ENCODE measurements around the gene SLC41A3.
"Not testable (repeated sequence)": the region's sequence is repeated elsewhere in the genome, so short reads cannot be mapped to it uniquely, and the experiment has no call there.

The SLC41A3 gene

GRCh38 chr3:125977104-125977503 is 106.8 kb downstream of the SLC41A3 start:
- not testable (repeated sequence) for H3K4me3 Mint-ChIP-seq; H3K36me3 Mint-ChIP-seq (ENCODE audit: low read depth); H3K4me1 Mint-ChIP-seq (ENCODE audit: low read depth); H3K9me3 Mint-ChIP-seq; H3K27me3 Mint-ChIP-seq (ENCODE audit: low read depth); H3K27ac Mint-ChIP-seq

GRCh38 chr3:125976003-125976390 is 107.9 kb downstream of the SLC41A3 start:
- not testable (repeated sequence) for H3K9me3 Mint-ChIP-seq; H3K36me3 Mint-ChIP-seq (ENCODE audit: low read depth); H3K27ac Mint-ChIP-seq; H3K4me1 Mint-ChIP-seq (ENCODE audit: low read depth); H3K4me3 Mint-ChIP-seq
- H3K27me3 Mint-ChIP-seq (ENCODE audit: low read depth) = peaks cover 17% of the 10 kb centered on the region

GRCh38 chr3:125975245-125976002 is 108.5 kb downstream of the SLC41A3 start:
- peaks cover 19% of the 10 kb centered on the region for H3K27me3 Mint-ChIP-seq (ENCODE audit: low read depth)
- not testable (repeated sequence) for H3K27ac Mint-ChIP-seq; H3K9me3 Mint-ChIP-seq; H3K36me3 Mint-ChIP-seq (ENCODE audit: low read depth); H3K4me3 Mint-ChIP-seq; H3K4me1 Mint-ChIP-seq (ENCODE audit: low read depth)

DNA sequence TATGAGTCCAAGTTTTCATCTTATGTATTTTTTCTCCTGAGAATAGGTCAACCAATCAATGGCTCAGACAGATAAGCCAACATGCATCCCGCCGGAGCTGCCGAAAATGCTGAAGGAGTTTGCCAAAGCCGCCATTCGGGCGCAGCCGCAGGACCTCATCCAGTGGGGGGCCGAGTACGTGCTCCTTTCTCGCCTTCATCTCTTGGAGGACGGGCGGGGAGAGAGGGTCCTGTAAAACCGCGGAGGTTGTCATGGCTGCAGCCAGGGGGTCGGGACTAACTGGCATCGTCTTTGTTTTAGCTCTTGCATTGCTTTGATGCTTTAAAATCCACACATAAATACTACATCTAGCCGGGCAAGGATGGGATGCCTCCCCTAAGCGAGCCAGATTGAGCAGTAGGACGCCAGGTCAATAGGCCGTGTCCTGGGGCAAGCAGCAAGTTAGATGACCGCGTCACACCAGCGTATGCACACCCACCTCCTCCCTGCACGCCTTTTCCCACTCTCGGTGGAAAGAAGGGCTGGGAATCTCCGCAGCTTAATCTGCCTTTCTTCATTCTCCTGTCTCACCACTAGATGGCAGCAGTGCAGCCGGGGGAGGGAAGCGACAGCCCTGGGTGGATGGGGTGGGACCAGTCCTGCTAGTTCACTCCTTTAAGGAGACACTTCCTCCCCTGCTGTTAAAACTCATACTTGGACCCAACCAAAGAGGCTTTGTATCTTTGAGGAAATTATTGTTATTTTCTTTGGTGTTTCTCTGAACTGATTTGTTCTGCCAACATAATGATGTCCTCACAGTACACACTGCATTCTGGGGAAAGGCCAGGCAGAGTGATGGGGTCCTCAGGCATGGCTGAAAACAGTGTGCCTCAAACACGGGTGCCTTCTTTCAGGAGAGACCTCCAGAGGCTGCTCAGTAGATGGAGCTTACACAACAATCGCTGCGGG is 111.7 kb downstream of the SLC41A3 start:
- not testable (repeated sequence) for H3K4me1 Mint-ChIP-seq (ENCODE audit: low read depth); H3K9me3 Mint-ChIP-seq; H3K27ac Mint-ChIP-seq; H3K36me3 Mint-ChIP-seq (ENCODE audit: low read depth); H3K4me3 Mint-ChIP-seq
- H3K27me3 Mint-ChIP-seq (ENCODE audit: low read depth) = peaks cover 34% of the 10 kb centered on the region

DNA sequence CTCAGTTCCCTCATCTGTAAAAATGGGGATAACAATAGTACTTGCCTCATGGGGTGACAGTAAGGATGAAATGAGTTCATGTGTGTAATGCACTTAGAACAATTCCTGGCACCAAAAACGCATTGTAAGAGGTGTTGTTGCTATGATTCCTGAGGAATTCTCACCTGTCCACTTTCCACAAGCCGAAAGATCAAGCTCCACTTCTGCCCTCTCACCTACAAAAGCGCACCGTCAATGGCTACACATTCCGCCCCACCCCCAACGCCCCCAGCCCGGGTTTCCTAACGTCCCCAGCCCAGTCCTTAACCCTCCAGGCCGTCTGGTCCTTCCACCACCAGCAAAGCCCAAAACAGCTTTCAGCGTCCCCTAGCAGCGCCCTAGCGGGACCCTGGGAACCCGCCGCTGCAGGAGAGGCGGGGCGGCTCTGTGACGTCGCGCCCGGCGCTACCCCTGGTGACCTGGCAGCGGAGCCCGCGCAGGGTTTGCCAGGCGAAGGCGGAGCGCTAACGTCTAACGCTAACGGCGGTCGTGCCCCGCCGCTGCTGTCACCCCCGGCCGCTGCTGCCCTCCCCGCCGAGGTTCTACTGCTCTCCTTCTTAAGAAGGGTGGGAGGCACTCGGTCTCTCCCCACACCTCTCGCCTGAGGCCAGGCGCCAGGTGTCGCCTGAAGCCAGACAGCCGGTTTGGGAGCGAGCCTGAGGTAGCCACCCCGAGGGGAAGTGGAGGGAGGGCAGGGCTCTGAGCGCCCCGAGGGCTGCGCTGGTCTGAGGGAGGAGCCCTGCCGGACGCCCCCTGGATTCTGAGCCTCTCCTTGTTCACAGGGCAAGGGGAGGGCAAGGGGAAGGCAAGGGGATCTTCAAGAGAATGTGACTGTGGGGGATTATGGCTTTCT is 115.0 kb downstream of the SLC41A3 start, which contains the start of gene ROPN1B:
ROPN1B (plus strand) TSS at position 478 of the 892 bp plus-strand sequence. CDS start 2,877 bp downstream, outside the sequence.
- not testable (repeated sequence) for H3K27ac Mint-ChIP-seq; H3K4me3 Mint-ChIP-seq; H3K4me1 Mint-ChIP-seq (ENCODE audit: low read depth); H3K36me3 Mint-ChIP-seq (ENCODE audit: low read depth); H3K9me3 Mint-ChIP-seq
- peaks cover 34% of the 10 kb centered on the region for H3K27me3 Mint-ChIP-seq (ENCODE audit: low read depth)

GRCh38 chr3:125968121-125968520 is 115.8 kb downstream of the SLC41A3 start:
- H3K36me3 Mint-ChIP-seq (ENCODE audit: low read depth); H3K4me1 Mint-ChIP-seq (ENCODE audit: low read depth); H3K9me3 Mint-ChIP-seq; H3K4me3 Mint-ChIP-seq; H3K27ac Mint-ChIP-seq: not testable (repeated sequence)
- H3K27me3 Mint-ChIP-seq (ENCODE audit: low read depth) = peaks cover 34% of the 10 kb centered on the region

DNA sequence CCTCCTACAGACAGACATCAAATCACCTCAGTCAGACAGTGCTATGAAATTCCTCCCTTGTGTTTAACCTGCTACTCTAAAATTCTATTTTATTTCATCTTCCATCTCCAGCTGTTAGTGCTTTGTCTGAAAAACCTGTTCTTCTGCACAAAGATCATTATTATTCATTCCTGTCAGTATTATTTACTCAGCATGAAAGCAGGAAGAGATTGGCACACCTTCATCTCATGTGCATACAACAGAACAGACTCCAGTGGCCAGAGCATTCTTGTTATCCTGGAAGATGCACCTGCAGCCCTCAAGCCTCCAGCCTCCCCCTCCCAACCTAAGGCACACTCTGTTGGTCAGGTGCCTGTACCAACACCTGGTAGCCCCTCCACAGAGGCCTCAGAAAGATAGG is 116.8 kb downstream of the SLC41A3 start:
- Mint-ChIP-seq H3K36me3 (ENCODE audit: low read depth) (no peaks in the 10 kb centered on the region), H3K27ac (no peak overlapping the region), H3K4me1 (ENCODE audit: low read depth) (peaks cover under 1% of the 10 kb centered on the region), H3K4me3 (no peak overlapping the region), H3K9me3 (no peaks in the 10 kb centered on the region), H3K27me3 (ENCODE audit: low read depth) (peaks cover 28% of the 10 kb centered on the region)

DNA sequence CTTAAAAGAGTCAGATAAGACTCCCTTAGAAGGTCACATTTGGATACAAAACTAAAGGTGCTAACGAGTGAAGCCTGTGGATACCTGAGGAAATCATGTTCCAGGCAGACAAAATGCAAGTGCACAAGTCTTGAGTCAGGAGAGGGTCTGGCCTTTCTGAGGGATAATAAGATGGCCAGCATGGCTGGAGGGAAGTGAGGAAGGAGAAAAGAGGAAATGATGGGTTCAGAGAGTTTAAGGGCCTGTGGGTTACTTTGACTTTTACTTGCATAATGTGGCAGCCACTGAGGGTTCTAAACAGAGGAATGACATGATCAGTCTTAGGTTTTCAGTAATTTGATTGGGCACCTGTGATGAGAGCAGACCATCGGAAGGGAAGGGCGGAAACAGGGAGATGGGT is 118.4 kb downstream of the SLC41A3 start:
- Mint-ChIP-seq H3K27me3 (ENCODE audit: low read depth) (peaks cover 16% of the 10 kb centered on the region), H3K4me3 (no peak overlapping the region), H3K9me3 (no peaks in the 10 kb centered on the region), H3K4me1 (ENCODE audit: low read depth) (no peaks in the 10 kb centered on the region), H3K27ac (no peak overlapping the region), H3K36me3 (ENCODE audit: low read depth) (no peaks in the 10 kb centered on the region)

GRCh38 chr3:125963834-125964233 is 120.1 kb downstream of the SLC41A3 start:
- not testable (repeated sequence) for H3K4me3 Mint-ChIP-seq; H3K36me3 Mint-ChIP-seq (ENCODE audit: low read depth)

DNA sequence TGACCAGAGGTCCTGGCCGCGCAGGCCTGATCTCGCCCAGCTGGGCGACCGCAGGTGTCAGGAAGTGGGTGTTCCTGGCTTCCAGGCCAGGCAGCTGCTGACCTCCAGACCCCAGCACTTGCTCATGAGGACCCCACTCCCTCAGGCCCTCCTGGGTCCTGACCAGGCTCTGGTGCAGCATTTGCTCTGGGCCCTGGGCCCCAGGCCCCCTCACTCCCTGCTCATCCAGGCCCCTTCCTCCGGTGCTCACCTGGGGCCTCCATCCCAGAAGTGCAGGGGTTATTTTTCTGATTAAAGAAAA is 122.7 kb downstream of the SLC41A3 start:
- no peaks in the 10 kb centered on the region for H3K36me3 Mint-ChIP-seq (ENCODE audit: low read depth)
- no peak overlapping the region for H3K27ac Mint-ChIP-seq
- H3K4me3 Mint-ChIP-seq = no peak overlapping the region
- H3K4me1 Mint-ChIP-seq (ENCODE audit: low read depth) = no peaks in the 10 kb centered on the region
- peaks cover 11% of the 10 kb centered on the region for H3K27me3 Mint-ChIP-seq (ENCODE audit: low read depth)
- no peaks in the 10 kb centered on the region for H3K9me3 Mint-ChIP-seq

More at GRCh38 chr3:125963834-125964233, 120.1 kb downstream of the SLC41A3 start:
- H3K9me3 Mint-ChIP-seq; H3K27ac Mint-ChIP-seq; H3K4me1 Mint-ChIP-seq (ENCODE audit: low read depth); H3K27me3 Mint-ChIP-seq (ENCODE audit: low read depth): not testable (repeated sequence)

DNA sequence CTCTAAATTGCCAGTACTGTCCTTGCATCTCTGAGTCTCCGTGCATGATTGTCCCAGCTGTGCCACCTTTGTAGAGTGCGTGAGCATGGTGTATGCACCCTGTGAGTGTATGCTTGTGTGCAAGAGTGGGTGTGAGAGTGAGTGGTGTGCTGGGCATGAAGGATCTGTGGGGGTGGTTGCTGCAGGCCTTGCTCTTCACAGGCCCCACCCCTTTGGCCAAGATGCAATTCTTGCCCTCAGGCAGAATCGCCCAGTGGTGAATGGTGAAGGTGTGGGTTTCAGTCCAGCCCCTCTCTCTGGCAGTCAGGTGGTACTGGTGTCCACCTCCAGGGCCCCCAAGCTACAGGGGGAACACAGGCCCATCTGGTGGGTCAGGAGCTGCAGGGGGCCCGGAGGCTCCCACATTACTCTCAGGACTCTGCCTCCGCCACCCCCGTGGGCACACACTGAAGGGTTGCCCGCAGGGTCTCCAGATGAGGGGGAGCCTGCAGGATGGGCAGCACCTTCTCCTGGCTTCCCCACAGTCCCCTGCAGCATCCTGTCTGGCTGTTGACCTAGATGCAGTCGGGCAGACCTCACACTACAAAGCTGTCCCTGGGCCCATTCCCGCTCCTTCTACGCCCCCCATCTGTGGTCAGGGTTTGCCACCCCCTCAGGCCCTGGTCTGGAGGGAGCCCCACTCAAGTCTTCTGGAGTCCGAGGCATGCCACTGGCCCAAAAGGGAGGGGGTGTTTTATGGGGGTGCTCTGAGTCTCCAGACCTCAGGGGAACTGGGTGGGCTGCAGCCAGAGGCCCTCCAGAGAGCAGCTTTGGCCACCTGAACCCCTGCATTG is 123.3 kb downstream of the SLC41A3 start:
- Mint-ChIP-seq H3K27me3 (ENCODE audit: low read depth) (peaks cover 11% of the 10 kb centered on the region), H3K4me1 (ENCODE audit: low read depth) (no peaks in the 10 kb centered on the region)

GRCh38 chr3:125960066-125960424 is 123.9 kb downstream of the SLC41A3 start:
- H3K9me3 Mint-ChIP-seq = no peaks in the 10 kb centered on the region

More for the DNA sequence above, 123.3 kb downstream of the SLC41A3 start:
- no peak overlapping the region for H3K4me3 Mint-ChIP-seq
- no peaks in the 10 kb centered on the region for H3K36me3 Mint-ChIP-seq (ENCODE audit: low read depth)
- no peaks in the 10 kb centered on the region for H3K9me3 Mint-ChIP-seq
- H3K27ac Mint-ChIP-seq = no peak overlapping the region

GRCh38 chr3:125959317-125960065 is 124.4 kb downstream of the SLC41A3 start:
- Mint-ChIP-seq H3K36me3 (ENCODE audit: low read depth) (no peaks in the 10 kb centered on the region), H3K4me1 (ENCODE audit: low read depth) (no peaks in the 10 kb centered on the region), H3K27me3 (ENCODE audit: low read depth) (peaks cover 11% of the 10 kb centered on the region), H3K4me3 (no peak overlapping the region), H3K9me3 (no peaks in the 10 kb centered on the region), H3K27ac (no peak overlapping the region)

More at GRCh38 chr3:125960066-125960424, 123.9 kb downstream of the SLC41A3 start:
- Mint-ChIP-seq H3K27me3 (ENCODE audit: low read depth) (peaks cover 11% of the 10 kb centered on the region), H3K36me3 (ENCODE audit: low read depth) (no peaks in the 10 kb centered on the region), H3K4me3 (no peak overlapping the region), H3K27ac (no peak overlapping the region), H3K4me1 (ENCODE audit: low read depth) (no peaks in the 10 kb centered on the region)
